Measurements from ENCODE around the gene STX8.

DNA sequence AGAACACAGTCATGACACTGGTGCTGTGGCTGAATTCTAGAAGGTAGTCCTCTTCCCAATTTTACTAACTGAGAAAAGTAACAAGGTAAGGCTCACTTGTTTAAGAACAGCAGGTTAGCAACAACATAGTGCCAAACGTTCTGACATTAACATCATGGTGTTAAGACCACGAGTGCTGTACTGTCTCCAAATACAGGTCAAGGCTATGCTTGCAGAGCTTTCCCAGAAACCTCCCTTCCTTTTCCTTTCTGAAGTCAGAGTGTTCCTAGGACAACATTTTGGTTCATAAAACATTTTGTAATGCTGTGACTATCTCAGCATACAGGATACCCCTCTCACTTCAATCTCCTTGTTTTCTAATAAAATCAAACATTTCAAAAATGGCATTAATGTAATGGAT, 144.0 kb downstream of the STX8 start:
- TF ChIP-seq, protein P1, sequence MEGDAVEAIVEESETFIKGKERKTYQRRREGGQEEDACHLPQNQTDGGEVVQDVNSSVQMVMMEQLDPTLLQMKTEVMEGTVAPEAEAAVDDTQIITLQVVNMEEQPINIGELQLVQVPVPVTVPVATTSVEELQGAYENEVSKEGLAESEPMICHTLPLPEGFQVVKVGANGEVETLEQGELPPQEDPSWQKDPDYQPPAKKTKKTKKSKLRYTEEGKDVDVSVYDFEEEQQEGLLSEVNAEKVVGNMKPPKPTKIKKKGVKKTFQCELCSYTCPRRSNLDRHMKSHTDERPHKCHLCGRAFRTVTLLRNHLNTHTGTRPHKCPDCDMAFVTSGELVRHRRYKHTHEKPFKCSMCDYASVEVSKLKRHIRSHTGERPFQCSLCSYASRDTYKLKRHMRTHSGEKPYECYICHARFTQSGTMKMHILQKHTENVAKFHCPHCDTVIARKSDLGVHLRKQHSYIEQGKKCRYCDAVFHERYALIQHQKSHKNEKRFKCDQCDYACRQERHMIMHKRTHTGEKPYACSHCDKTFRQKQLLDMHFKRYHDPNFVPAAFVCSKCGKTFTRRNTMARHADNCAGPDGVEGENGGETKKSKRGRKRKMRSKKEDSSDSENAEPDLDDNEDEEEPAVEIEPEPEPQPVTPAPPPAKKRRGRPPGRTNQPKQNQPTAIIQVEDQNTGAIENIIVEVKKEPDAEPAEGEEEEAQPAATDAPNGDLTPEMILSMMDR (IDR thresholded peaks at IDR 0.05; ENCODE audit: borderline replicate concordance, extremely low read depth, low read length, poor library complexity, severe bottlenecking) = no peak
- no peak for TF ChIP-seq EZH2 (IDR thresholded peaks at IDR 0.05; ENCODE audit: borderline replicate concordance, low read depth, low read length, severe bottlenecking)

Measured in DND-41 (cell line).